Lung (tissue), 12 donors: Measurements from ENCODE around the gene TBC1D4. TPM values are rescaled to one million over a fixed set of nuclear protein-coding genes. Genes with fewer than 3 reads are reported as not detected.
A peak's percentile ranks its signal among the peaks of the same experiment; 100 is the strongest.

Experiments
- ATAC-seq: fragments of 200-7000 bp; cut with Tn5 transposase; one replicate; pipeline ENCODE4 v1.9.1; 2020; ENCODE audit warnings: moderate number of reproducible peaks; ENCODE audit not compliant: insufficient read depth, low FRiP score
- DNase-seq, 3 donors: peaks; one replicate each; pipeline ENCODE4 v3.0.0-alpha.2; 2013 to 2017
- H3K27ac ChIP-seq, 2 donors: one replicate each; pipeline ENCODE4 v1.5.1; 2013; ENCODE audit warnings: mild to moderate bottlenecking in 2 of 2, moderate library complexity in 2 of 2, control low read depth in 1 of 2, inconsistent platforms in 1 of 2, low read depth in 1 of 2, low read length in 1 of 2
- H3K27me3 ChIP-seq, 3 donors: one replicate each; pipeline ENCODE4 v1.5.1; 2013; ENCODE audit warnings: low read length in 2 of 3; ENCODE audit not compliant: control insufficient read depth in 3 of 3, insufficient read depth in 3 of 3
- H3K36me3 ChIP-seq, 4 donors: one replicate each; pipeline ENCODE4 v1.5.1; 2013; ENCODE audit warnings: low read length in 4 of 4, mild to moderate bottlenecking in 1 of 4, moderate library complexity in 1 of 4; ENCODE audit not compliant: control insufficient read depth in 4 of 4, insufficient read depth in 4 of 4
- H3K4me1 ChIP-seq, 5 donors: one replicate each; pipeline ENCODE4 v1.5.1; 2013; ENCODE audit warnings: low read length in 5 of 5, mild to moderate bottlenecking in 2 of 5, moderate library complexity in 1 of 5; ENCODE audit not compliant: control insufficient read depth in 5 of 5, insufficient read depth in 5 of 5
- H3K4me3 ChIP-seq: one replicate; pipeline ENCODE4 v1.5.1; 2013; ENCODE audit warnings: mild to moderate bottlenecking, control low read depth, moderate library complexity
- H3K9ac ChIP-seq, 2 donors: one replicate each; pipeline ENCODE4 v1.5.1; 2013; ENCODE audit warnings: low read length in 2 of 2, control low read depth in 1 of 2; ENCODE audit not compliant: insufficient read depth in 1 of 2
- H3K9me3 ChIP-seq, 4 donors: one replicate each; pipeline ENCODE4 v1.5.1; 2013; ENCODE audit warnings: low read length in 3 of 4, mild to moderate bottlenecking in 1 of 4, moderate library complexity in 1 of 4; ENCODE audit not compliant: control insufficient read depth in 4 of 4, insufficient read depth in 3 of 4
- WGBS, 2 donors: extraction: QIAGEN DNeasy Blood & Tissue Kit; methylation state at CpG; one replicate each; pipeline ENCODE4 v1.1.7; 2013; 5-methylcytosine and 5-hydroxymethylcytosine counted together
- polyA plus RNA-seq, 2 donors: library from polyadenylated mRNA; stranded (reverse); fragments of 200-250 nt; gene quantifications; one replicate each; pipeline ENCODE4 v1.2.1, GENCODE V29; 2013
- total RNA-seq, 2 donors: library from RNA; depleted of rRNA in 1 of 2; stranded (reverse); fragments of >200 nt in 1 of 2; gene quantifications; one replicate each; pipeline ENCODE4 v1.2.1, GENCODE V29; 2014 to 2021
- TF ChIP-seq, protein P1 (sequence below): IDR thresholded peaks from 2 replicates; pipeline ENCODE4 v1.5.1; 2012; ENCODE audit warnings: mild to moderate bottlenecking; ENCODE audit errors: control extremely low read depth, extremely low read depth
- donor health status: control.
- donor health status: control.
- donor health status: Bipolar disorder and iron deficiency.
- donor health status: healthy.
- donor health status: DM: yes; HTN: yes; CAD: no.

The TBC1D4 gene
- total and polyA plus RNA-seq, 4 donors, result 4.3 to 26.4 (median 14.0) TPM

DNA sequence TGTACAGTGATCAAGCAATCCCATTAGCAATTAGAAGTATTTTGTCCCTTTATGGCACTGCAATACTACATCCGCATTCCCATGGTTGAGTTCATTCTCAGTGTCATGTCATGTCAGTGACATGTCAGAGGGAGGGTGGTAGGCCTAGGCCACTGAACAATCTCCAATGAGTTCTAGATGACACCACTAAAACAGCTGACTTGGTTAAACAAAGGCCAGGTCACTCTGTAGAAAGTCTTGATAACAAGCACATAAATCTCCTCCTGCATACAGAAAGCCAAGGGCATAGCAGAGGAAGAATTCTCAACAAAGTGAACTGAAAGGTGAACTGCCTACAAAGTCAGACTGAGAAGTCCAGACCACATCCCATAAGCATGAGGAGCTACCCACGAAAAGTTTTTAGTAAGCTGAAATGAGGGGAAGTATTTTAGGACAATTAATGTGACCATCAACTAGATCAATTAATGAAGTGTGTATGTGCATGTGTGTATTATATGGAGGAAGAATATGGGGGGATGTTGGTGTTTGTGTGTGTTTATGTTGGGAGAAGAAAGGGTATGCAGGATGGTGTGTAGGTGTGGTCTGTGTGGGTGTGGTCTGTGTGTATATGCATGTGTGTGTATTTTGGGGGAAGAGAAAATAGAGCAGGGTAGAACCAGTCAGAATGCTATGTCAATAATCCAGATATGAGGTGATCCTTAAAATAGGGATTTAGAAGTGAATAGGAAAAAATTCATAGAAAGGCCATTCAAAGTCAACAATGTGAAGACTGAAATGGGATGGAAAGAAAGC lies 67.7 kb downstream of the TBC1D4 start:
- Histone ChIP-seq H3K4me3 (no peak overlapping the region), H3K9me3 (no peaks in the 10 kb centered on the region), H3K27me3 (no peaks in the 10 kb centered on the region), H3K27ac (peak overlapping the region in 1 of 2 donors; percentile 45), H3K4me1 (peaks cover 10 to 34% (median 17%) of the 10 kb centered on the region in 5 donors), H3K36me3 (peaks cover 0 to 1% (median 0%) of the 10 kb centered on the region in 4 donors), H3K9ac (no peak overlapping the region)
- ATAC-seq (no peak), DNase-seq (no peak)
- whole genome bisulfite sequencing, 2 donors, result 93% methylated on average over 2 of the region's 2 CpGs
- TF ChIP-seq, protein P1, sequence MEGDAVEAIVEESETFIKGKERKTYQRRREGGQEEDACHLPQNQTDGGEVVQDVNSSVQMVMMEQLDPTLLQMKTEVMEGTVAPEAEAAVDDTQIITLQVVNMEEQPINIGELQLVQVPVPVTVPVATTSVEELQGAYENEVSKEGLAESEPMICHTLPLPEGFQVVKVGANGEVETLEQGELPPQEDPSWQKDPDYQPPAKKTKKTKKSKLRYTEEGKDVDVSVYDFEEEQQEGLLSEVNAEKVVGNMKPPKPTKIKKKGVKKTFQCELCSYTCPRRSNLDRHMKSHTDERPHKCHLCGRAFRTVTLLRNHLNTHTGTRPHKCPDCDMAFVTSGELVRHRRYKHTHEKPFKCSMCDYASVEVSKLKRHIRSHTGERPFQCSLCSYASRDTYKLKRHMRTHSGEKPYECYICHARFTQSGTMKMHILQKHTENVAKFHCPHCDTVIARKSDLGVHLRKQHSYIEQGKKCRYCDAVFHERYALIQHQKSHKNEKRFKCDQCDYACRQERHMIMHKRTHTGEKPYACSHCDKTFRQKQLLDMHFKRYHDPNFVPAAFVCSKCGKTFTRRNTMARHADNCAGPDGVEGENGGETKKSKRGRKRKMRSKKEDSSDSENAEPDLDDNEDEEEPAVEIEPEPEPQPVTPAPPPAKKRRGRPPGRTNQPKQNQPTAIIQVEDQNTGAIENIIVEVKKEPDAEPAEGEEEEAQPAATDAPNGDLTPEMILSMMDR, result no peak

DNA sequence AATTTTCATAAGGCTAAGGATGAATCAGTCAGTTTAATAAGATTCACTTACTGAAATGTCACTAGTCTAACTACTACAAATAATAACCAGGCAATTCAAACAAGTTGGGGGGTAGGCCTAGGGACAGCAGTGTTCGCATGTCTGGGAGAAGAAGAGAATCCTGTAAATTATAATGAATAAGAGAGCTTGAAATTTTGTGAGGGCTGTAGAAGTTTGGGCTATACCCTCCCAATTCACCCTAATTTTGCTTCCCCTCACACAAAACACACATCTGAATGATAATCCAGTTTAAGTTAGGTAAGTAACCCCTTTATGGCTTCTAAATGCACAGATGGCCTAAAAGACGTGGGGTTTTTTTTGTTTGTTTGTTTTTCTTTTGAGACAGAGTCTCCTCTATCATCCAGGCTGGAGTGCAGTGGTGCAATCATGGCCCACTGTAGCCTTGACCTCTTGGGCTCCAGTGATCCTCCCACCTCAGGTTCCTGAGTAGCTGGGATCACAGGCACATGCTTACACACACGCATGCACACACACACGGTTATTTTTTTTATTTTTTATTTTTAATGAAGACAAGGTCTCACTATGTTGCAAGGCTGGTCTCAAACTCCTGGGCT lies 69.9 kb downstream of the TBC1D4 start:
- 86 to 92% methylated on average over 4 of the region's 4 CpGs for WGBS, 2 donors
- no peak for ATAC-seq

GRCh38 chr13:75410207-75410606 lies 71.8 kb downstream of the TBC1D4 start:
- ATAC-seq (no peak), DNase-seq (no peak)
- H3K4me3 ChIP-seq, result no peak overlapping the region
- peak overlapping the region in 1 of 2 donors; percentile 43 for H3K27ac ChIP-seq
- H3K27me3 ChIP-seq, result no peaks in the 10 kb centered on the region
- WGBS, 2 donors, result 91 to 95% methylated on average over 7 of the region's 7 CpGs
- H3K9me3 ChIP-seq, result no peaks in the 10 kb centered on the region
- peaks cover 0 to 1% (median 0%) of the 10 kb centered on the region in 4 donors for H3K36me3 ChIP-seq
- peaks cover 0 to 13% (median 6%) of the 10 kb centered on the region in 5 donors for H3K4me1 ChIP-seq
- no peak overlapping the region for H3K9ac ChIP-seq
- TF ChIP-seq, protein P1, result no peak

More for the DNA sequence above, 69.9 kb downstream of the TBC1D4 start:
- Histone ChIP-seq H3K36me3 (peaks cover 0 to 1% (median 0%) of the 10 kb centered on the region in 4 donors), H3K4me1 (peaks cover 5 to 20% (median 13%) of the 10 kb centered on the region in 5 donors), H3K9me3 (no peaks in the 10 kb centered on the region), H3K27me3 (no peaks in the 10 kb centered on the region), H3K4me3 (no peak overlapping the region), H3K9ac (no peak overlapping the region), H3K27ac (peak overlapping the region in 1 of 2 donors; percentile 53)
- TF ChIP-seq, protein P1, result no peak
- DNase-seq, result no peak
